IPS-18a (cell line): Measurements from ENCODE around the gene CCL19.
A peak's percentile ranks its signal among the peaks of the same experiment; 100 is the strongest.

Experiments used
- H3K27ac ChIP-seq: one replicate; pipeline ENCODE4 v1.5.1; 2013; ENCODE audit warnings: low read length
- H3K27me3 ChIP-seq: one replicate; pipeline ENCODE4 v1.6.1; 2013; ENCODE audit warnings: mild to moderate bottlenecking, low read length; ENCODE audit not compliant: control insufficient read depth, insufficient read depth
- H3K36me3 ChIP-seq: one replicate; pipeline ENCODE4 v1.6.1; 2013; ENCODE audit warnings: low read depth, low read length; ENCODE audit not compliant: control insufficient read depth
- H3K4me1 ChIP-seq: one replicate; pipeline ENCODE4 v1.6.1; 2013; ENCODE audit warnings: low read depth, low read length; ENCODE audit not compliant: control insufficient read depth
- H3K4me3 ChIP-seq: one replicate; pipeline ENCODE4 v1.5.1; 2013; ENCODE audit warnings: low read length
- H3K9ac ChIP-seq: one replicate; pipeline ENCODE4 v1.6.1; 2013; ENCODE audit warnings: mild to moderate bottlenecking, low read length, moderate library complexity
- H3K9me3 ChIP-seq: one replicate; pipeline ENCODE4 v1.6.1; 2013; ENCODE audit warnings: low read depth, low read length; ENCODE audit not compliant: control insufficient read depth

CCL19 gene

DNA sequence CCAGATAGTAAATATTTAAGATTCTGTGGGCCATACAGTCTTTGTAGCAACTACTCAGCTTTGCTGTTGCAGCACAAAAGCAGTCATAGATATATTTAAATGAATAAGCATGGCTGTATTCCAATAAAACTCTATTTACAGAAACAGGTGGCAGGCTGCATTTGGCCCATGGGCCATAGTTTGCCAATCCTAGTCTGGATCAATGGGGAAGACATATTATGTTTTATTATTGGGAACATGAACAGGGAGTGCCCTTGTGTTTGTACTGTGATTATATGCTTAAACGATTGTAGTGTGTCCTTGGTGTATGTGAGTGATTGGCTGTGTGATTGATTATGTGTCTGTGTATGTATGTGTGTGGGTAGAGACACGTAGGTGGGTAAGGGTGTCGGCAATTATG is 16.6 kb downstream of the CCL19 start:
- Histone ChIP-seq H3K27ac (no peak overlapping the region), H3K4me3 (no peak overlapping the region), H3K27me3 (no peaks in the 10 kb centered on the region), H3K9ac (no peak overlapping the region), H3K4me1 (no peaks in the 10 kb centered on the region), H3K36me3 (no peaks in the 10 kb centered on the region), H3K9me3 (no peaks in the 10 kb centered on the region)

DNA sequence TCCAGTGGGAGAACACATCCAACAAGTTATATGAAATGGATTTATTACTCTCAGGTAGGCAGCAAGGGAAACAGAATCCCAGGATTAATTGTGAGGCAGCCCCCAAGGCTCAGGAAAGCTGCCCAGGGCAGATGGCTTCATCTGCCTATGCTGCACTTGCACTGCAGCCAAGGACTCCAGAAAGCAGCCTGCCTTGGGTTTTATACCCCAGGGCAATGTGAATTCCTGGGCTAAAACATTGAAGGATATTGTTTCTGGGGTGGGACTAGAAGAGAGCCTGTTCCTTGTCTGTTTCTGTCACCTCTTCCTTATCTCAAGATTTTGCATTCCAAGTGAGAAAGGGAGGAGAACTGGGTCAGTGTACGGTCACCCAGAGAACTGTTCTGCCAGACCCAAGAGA is 19.8 kb downstream of the CCL19 start:
- H3K4me3 ChIP-seq = no peak overlapping the region
- H3K36me3 ChIP-seq = no peaks in the 10 kb centered on the region
- H3K27me3 ChIP-seq = no peaks in the 10 kb centered on the region
- H3K9ac ChIP-seq = no peak overlapping the region
- no peak overlapping the region for H3K27ac ChIP-seq
- no peaks in the 10 kb centered on the region for H3K4me1 ChIP-seq
- H3K9me3 ChIP-seq = no peaks in the 10 kb centered on the region

DNA sequence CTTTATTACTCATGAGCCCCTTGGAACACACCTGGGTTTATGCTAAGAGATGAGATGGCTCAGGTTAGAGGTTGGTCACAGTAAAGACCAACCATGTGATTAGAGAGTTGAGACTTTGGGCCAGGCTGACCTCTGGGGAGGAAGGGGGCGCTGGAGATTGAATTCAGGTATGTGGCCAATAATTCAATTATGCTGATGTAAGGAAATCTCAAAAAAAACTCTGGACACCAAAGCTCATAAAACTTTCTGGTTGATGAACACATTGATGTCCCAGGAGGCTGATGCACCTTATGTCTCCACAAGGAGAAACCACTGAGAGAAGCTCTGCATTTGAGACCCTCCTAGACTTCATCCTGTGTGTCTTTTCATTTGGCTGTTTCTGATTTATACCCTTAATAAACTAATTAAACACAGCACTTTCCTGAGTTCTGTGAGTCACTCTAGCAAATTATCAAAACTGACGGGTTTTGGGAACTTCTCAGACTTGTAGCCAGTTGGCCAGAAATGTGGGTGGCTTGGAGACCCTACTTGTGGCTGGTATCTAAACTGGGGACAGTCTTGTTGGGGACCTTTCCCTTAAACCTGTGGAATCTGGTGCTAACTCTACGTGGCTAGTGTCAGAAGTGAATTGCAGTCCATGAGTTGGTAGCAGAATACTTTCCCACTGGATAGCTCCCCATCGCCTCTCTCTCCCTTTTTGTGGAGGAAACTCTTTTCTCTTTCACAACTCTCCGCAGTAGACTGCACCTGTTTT is 21.1 kb downstream of the CCL19 start:
- H3K4me3 ChIP-seq = no peak overlapping the region

DNA sequence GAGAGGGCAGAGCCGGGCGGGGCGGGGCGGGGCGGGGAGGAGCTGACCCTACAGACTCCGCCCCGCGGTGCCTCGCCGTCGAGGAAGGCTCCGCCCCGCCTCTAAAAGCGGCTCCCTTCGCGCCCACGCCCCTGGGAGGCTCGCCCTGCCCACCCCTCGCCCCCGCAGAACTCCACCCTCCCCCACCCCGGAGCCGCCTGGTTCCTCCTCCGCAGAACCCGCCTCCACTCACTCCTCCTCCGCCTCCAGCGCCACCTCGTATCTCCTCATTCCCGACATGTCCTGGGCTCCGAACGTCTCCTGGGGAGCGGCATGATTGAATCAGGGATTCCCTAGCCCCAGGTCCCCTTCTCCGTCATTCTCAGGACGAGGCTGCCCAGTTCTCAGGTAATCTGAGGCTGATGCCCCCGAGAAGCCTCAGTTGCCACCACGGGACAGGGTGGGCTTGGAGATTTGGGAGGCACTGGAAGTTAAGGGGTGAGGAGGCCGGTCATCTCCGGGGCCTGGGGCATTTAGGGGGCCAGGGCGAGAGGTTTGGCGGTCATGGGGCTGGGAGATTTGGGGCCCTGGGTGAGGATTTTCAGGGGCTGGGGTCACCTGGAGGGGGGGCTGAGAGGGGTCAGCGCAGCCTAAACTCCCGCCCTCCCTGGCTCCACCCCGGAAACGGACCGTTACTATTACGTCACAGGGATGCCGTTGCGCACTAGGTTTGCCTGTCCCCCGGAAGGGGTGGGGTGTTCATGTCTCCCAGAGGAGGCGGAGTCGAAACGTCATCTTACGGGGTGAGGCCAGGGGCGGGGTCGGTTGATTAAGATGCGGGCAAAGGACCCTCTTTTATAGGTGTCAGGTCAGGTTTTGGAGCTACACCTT is 25.5 kb downstream of the CCL19 start:
- H3K36me3 ChIP-seq = no peaks in the 10 kb centered on the region
- H3K4me3 ChIP-seq = peak overlapping the region; percentile 89
- peak overlapping the region; percentile 86 for H3K27ac ChIP-seq
- peaks cover 4% of the 10 kb centered on the region for H3K4me1 ChIP-seq
- H3K27me3 ChIP-seq = no peaks in the 10 kb centered on the region
- no peaks in the 10 kb centered on the region for H3K9me3 ChIP-seq
- peak overlapping the region; percentile 86 for H3K9ac ChIP-seq

More for the DNA sequence above, 21.1 kb downstream of the CCL19 start:
- H3K27me3 ChIP-seq = no peaks in the 10 kb centered on the region
- no peak overlapping the region for H3K27ac ChIP-seq
- H3K9ac ChIP-seq = no peak overlapping the region
- no peaks in the 10 kb centered on the region for H3K36me3 ChIP-seq
- no peaks in the 10 kb centered on the region for H3K4me1 ChIP-seq
- H3K9me3 ChIP-seq = no peaks in the 10 kb centered on the region

DNA sequence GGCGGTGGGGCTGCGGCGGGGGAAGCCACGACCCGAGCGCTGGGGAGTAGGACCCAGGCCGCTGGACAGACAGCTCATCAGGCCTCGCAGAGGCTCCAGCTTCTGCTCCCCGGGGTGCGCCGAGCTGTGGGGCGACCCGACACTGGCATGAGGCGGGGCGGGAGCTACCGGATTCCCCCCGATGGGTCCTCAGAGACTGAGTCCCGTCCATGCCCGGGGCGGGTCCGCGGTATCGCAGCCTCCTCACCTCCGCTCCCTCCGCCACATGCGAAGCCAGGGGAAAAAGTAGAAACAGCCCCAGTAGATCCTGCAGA is 26.1 kb downstream of the CCL19 start:
- H3K27me3 ChIP-seq = no peaks in the 10 kb centered on the region
- peaks cover 4% of the 10 kb centered on the region for H3K4me1 ChIP-seq
- H3K27ac ChIP-seq = no peak overlapping the region
- H3K9me3 ChIP-seq = no peaks in the 10 kb centered on the region
- no peaks in the 10 kb centered on the region for H3K36me3 ChIP-seq
- no peak overlapping the region for H3K9ac ChIP-seq
- peak overlapping the region; percentile 61 for H3K4me3 ChIP-seq

DNA sequence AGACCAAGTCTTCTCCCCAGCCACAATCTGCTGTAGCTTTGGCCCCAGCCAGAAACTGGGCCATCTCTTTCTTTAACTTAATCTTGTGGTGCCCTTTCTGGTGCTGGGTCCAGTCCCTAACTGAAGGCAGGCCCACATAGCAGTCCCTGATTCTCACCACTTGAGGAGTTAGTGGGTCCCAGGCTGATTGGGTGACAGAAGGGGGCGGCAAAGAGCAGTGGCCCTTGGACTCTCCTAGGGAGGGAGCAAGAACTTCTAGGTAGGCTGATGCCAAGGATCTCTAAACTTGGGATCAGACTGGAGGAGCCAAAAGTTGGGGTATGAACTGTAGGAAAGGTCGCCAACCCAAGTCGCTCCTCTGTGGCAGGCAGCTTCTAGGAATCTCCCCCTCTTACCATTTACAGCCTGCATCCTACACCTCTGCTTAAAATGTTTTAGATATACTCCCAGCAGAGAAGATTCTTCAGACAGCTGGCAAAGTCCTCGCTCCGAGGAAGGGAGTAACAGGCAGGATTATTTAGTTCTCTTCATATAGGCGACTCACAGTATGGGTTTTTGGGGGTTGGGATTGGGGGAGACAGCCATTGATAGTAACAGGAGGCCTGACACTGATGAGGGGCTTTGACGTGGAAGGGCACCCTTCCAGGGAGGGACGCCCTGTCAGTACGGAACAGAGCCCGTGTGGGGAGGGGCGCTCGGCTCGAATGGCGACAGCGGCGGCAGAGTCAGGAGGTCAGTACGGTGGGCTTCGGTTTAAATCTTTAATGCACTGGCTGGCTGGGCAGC is 26.6 kb downstream of the CCL19 start:
- H3K4me3 ChIP-seq = peak overlapping the region; percentile 61
- no peak overlapping the region for H3K27ac ChIP-seq
- H3K9me3 ChIP-seq = no peaks in the 10 kb centered on the region
- H3K36me3 ChIP-seq = no peaks in the 10 kb centered on the region
- H3K9ac ChIP-seq = no peak overlapping the region
- peaks cover 4% of the 10 kb centered on the region for H3K4me1 ChIP-seq
- no peaks in the 10 kb centered on the region for H3K27me3 ChIP-seq

DNA sequence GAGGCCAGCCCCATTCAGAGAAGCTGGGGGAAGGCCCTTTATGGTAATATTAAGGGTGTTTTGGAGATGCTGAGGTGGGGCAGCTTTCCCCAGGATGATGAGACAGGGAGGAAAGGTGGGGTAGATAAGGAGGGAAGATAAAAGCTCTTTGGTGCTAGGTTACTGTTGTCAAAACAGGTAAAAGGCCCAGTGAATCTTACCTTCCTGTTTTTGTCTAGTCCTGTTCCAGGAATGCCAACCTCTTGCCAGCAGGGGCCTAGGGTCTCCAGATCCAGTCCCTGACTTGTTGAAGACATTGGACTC is 27.8 kb downstream of the CCL19 start:
- Histone ChIP-seq H3K36me3 (no peaks in the 10 kb centered on the region), H3K27ac (no peak overlapping the region), H3K9me3 (no peaks in the 10 kb centered on the region), H3K4me3 (no peak overlapping the region), H3K27me3 (no peaks in the 10 kb centered on the region), H3K4me1 (peaks cover 4% of the 10 kb centered on the region), H3K9ac (no peak overlapping the region)

DNA sequence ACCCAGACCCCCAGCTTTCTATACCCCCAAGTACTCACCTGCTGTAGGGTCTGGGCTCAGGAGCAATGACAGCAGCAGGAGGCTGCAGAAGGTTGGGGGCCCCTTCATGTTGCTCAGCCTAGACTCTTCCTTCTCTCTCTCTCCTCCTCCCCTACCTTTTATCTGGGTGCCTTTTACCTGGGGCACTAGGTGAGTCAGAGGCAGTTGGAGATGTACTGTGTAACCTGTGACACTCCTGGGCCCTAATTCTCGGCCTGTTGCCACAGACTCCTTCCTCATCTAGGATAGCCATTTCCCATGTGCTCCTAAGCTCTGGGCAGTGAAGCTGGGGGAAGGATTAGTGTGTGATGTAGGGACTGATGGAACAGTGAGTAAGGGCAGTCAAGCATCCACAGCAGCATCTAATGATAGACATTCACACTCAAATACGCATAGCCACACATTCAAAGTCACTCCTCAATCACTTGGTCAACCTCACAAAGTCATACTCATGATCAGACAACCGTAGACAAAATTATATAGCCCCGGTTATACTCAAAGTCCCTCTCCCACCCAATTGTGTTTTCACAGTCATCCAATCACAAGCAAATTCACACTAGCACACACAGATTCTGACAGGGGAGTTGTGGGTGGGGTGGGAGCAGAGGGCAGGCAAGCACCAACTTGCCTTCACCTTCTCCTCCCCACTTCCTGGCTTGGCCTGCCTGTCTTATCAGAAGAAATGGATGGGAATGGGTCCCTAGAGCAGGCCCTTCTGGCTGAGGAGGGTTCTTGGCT is 28.4 kb downstream of the CCL19 start, which contains the start of gene CCL27:
Gene CCL27, minus strand, starts transcription at position 132 of the 777 bp plus-strand sequence. Its CDS starts 24 bp downstream, at position 108.
- Histone ChIP-seq H3K9ac (no peak within 1 kb of the TSS), H3K4me1 (peaks cover 4% of the 10 kb centered on the region), H3K4me3 (no peak within 1 kb of the TSS), H3K27me3 (no peaks in the 10 kb centered on the region), H3K9me3 (no peaks in the 10 kb centered on the region), H3K36me3 (no peaks in the 10 kb centered on the region), H3K27ac (no peak within 1 kb of the TSS)

DNA sequence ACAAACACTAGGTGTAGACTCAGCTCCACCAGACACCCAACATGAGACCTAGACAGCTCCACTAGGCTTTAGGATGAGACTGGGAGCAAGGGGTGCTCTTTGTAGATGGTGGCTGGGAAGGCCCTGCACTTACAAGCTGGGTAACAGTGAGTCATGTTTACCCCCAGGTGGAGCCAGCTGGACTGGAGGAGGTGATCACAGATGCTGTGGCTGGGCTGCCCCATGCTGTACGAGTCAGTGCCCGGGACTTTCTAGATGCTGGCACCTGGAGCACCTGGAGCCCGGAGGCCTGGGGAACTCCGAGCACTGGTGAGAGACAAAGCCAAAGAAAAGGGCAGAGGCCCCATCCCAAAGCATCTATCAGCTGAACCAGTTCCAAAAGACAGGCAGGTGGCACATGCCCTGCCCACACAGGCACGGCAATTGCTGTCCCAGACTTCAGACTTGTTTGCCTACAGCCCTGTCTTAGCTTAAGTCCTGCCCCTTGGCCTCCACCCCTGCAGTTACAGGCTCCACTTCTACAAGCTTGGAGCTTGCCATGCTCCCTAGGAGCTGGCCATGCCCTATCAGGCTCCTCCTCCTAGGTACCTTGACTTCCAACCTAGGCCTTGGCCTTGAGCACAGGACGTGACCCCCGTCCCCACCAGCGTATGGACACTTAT is 31.4 kb downstream of the CCL19 start:
- no peak overlapping the region for H3K4me3 ChIP-seq
- no peak overlapping the region for H3K9ac ChIP-seq
- no peaks in the 10 kb centered on the region for H3K27me3 ChIP-seq
- no peak overlapping the region for H3K27ac ChIP-seq
- peaks cover 3% of the 10 kb centered on the region for H3K4me1 ChIP-seq
- H3K36me3 ChIP-seq = no peaks in the 10 kb centered on the region
- H3K9me3 ChIP-seq = no peaks in the 10 kb centered on the region

DNA sequence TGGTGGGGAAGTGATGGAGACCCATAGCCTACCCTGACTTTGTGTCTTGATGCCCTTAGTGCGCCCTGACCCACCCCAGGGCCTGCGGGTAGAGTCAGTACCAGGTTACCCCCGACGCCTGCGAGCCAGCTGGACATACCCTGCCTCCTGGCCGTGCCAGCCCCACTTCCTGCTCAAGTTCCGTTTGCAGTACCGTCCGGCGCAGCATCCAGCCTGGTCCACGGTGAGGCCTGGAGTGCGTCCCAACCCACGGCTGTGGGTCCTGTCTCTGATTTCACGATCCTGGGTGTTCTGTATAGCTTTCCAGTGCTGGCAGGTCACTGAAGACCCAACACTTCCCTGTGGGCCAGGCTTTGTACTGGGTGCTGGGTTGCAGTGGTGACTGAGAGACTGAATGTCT is 32.6 kb downstream of the CCL19 start:
- H3K36me3 ChIP-seq = no peaks in the 10 kb centered on the region
- H3K27me3 ChIP-seq = no peaks in the 10 kb centered on the region
- no peak overlapping the region for H3K27ac ChIP-seq
- no peaks in the 10 kb centered on the region for H3K9me3 ChIP-seq
- no peak overlapping the region for H3K9ac ChIP-seq
- peaks cover 8% of the 10 kb centered on the region for H3K4me1 ChIP-seq
- H3K4me3 ChIP-seq = no peak overlapping the region
